ENCODE results near the gene ZNF335.
A peak's percentile ranks its signal among the peaks of the same experiment; 100 is the strongest.

ZNF335 gene

DNA sequence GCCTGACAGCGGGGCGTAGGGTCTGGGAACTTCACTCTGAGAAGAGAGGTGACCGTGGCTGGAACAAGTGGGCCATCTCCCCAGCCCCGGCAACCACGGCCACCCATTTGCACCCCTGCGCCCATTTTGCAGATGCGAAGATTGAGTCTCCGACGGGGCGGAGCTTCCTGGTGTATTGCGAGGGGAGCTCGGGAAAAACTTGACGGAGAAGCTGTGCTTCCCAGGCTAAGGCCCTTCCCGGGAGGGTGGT, 653 bp downstream of the ZNF335 start:
- H4K20me1 ChIP-seq (ENCODE audit: insufficient read depth): no peaks in the 10 kb centered on the region
- H3K4me3 ChIP-seq (IDR thresholded peaks at IDR 0.05; ENCODE audit: insufficient read depth, low read depth, low read length): peak overlapping the region; percentile 14
- H3K79me2 ChIP-seq (ENCODE audit: insufficient read depth, low read depth): peaks cover 35% of the 10 kb centered on the region
- no peaks in the 10 kb centered on the region for H3K27me3 ChIP-seq (ENCODE audit: insufficient read depth, low read depth)
- H3K36me3 ChIP-seq (ENCODE audit: insufficient read depth): no peaks in the 10 kb centered on the region; the same call in 1 of the 2 replicates
- H3K27ac ChIP-seq: peak overlapping the region; percentile 96
- TF ChIP-seq, protein P1, sequence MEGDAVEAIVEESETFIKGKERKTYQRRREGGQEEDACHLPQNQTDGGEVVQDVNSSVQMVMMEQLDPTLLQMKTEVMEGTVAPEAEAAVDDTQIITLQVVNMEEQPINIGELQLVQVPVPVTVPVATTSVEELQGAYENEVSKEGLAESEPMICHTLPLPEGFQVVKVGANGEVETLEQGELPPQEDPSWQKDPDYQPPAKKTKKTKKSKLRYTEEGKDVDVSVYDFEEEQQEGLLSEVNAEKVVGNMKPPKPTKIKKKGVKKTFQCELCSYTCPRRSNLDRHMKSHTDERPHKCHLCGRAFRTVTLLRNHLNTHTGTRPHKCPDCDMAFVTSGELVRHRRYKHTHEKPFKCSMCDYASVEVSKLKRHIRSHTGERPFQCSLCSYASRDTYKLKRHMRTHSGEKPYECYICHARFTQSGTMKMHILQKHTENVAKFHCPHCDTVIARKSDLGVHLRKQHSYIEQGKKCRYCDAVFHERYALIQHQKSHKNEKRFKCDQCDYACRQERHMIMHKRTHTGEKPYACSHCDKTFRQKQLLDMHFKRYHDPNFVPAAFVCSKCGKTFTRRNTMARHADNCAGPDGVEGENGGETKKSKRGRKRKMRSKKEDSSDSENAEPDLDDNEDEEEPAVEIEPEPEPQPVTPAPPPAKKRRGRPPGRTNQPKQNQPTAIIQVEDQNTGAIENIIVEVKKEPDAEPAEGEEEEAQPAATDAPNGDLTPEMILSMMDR (conservative IDR thresholded peaks at IDR 0.05; ENCODE audit: low read depth, low read length): no peak
- H2AFZ ChIP-seq (ENCODE audit: low read depth): peak overlapping the region; percentile 79
- peak overlapping the region; percentile 87 for H3K4me2 ChIP-seq
- H3K4me1 ChIP-seq (ENCODE audit: low read depth, poor library complexity, severe bottlenecking): peaks cover 29% of the 10 kb centered on the region
- H3K9ac ChIP-seq: peak overlapping the region; percentile 96

DNA sequence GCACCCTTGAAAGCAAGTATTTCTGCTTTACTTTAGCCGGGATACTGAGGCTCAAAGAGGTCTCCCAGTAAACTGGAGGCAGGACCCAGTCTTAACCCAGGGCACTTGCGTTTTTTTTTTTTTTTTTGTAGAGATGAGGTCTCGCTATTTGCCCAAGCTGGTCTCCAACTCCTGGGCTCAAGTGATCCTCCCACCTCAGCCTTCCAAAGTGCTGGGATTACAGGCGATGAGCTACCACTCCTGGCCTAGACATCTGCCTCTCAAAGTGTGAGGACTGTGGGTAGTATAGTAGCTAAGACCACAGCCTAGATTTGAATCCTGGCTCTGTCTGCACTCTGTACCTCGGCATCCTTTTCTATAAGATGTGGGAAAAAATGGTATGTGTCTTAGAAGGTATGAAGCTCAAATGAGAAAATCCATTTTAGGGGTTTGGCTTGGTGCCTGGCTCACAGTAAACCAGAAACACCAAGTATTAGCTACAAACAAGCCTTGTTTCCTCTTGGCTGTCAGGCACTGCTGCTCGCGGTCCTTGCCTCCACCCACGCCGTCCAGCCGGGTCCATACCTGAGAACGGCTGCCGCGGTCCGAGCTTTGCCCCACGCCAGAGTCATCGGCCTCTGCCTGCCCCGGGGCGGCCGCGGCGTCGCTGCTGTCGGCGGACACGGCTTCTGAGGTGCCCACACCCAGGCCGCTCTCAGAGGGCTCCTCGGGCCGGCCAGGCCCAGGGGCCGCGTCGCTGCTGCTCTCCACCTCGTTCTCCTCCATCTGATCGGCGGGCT, 1.2 kb downstream of the ZNF335 start:
- peak overlapping the region; percentile 79 for H2AFZ ChIP-seq (ENCODE audit: low read depth)
- H3K4me2 ChIP-seq: peak overlapping the region; percentile 87
- peaks cover 32% of the 10 kb centered on the region for H3K4me1 ChIP-seq (ENCODE audit: low read depth, poor library complexity, severe bottlenecking)
- H3K9ac ChIP-seq: peak overlapping the region; percentile 96
- H3K27ac ChIP-seq: peak overlapping the region; percentile 96
- no peaks in the 10 kb centered on the region for H3K27me3 ChIP-seq (ENCODE audit: insufficient read depth, low read depth)
- no peaks in the 10 kb centered on the region; the same call in 1 of the 2 replicates for H3K36me3 ChIP-seq (ENCODE audit: insufficient read depth)
- peak overlapping the region; percentile 14 for H3K4me3 ChIP-seq (IDR thresholded peaks at IDR 0.05; ENCODE audit: insufficient read depth, low read depth, low read length)
- TF ChIP-seq, protein P1 (conservative IDR thresholded peaks at IDR 0.05; ENCODE audit: low read depth, low read length): no peak; the same call in 1 of the 2 replicates
- H3K79me2 ChIP-seq (ENCODE audit: insufficient read depth, low read depth): peaks cover 35% of the 10 kb centered on the region
- H4K20me1 ChIP-seq (ENCODE audit: insufficient read depth): no peaks in the 10 kb centered on the region

DNA sequence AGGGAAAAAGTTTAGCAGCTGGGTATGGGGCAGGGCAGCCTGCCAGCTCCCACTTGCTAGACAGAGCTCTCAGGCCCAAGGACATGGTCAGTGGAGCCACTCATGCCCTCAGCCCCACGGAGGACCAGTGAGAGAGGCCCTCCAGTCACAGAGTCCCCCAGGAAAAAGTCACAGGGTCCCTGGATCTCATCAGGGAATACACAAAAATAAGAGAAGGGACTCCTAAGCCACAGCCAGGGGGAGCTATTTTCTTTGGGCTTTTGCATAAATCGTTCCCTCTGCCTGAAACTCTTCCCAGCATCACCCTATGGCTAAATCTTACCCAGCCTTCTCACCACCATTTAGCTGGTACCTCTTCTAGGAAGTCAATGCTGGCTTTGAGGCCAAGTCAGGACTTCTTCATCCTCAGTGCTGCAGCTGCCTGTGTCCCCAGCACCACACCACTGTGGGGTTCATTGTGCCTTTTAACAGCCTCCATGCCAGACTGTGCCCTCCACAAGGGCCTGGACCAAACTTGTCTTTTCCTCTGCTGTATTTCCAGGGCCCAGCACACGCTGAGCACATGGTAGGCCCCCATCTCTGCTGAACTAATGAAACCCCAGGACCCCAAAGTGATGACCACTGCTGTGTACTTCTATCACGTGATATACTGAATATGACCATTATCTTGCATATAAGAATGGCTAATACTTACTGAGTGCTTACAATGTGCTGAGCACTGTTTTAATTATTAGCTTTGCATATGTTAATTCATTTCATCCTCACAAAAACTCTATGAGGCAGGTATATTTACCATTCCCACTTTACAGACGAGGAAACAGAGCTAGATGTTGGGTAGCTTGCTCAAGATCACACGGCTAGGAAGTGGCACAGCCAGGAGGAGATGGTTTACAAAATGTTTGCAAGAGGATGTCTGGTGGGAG, 2.0 kb downstream of the ZNF335 start:
- Histone ChIP-seq H3K4me2 (peak overlapping the region; percentile 87), H3K27me3 (ENCODE audit: insufficient read depth, low read depth) (no peaks in the 10 kb centered on the region), H2AFZ (ENCODE audit: low read depth) (no peak overlapping the region), H3K4me3 (IDR thresholded peaks at IDR 0.05; ENCODE audit: insufficient read depth, low read depth, low read length) (peak overlapping the region; percentile 2), H3K79me2 (ENCODE audit: insufficient read depth, low read depth) (peaks cover 35% of the 10 kb centered on the region), H3K4me1 (ENCODE audit: low read depth, poor library complexity, severe bottlenecking) (peaks cover 41% of the 10 kb centered on the region), H4K20me1 (ENCODE audit: insufficient read depth) (no peaks in the 10 kb centered on the region), H3K36me3 (ENCODE audit: insufficient read depth) (no peaks in the 10 kb centered on the region; the same call in 1 of the 2 replicates), H3K27ac (peak overlapping the region; percentile 96; the same call in 1 of the 2 replicates), H3K9ac (peak overlapping the region; percentile 96; the same call in 1 of the 2 replicates)
- TF ChIP-seq, protein P1 (conservative IDR thresholded peaks at IDR 0.05; ENCODE audit: low read depth, low read length): peak; percentile 81

DNA sequence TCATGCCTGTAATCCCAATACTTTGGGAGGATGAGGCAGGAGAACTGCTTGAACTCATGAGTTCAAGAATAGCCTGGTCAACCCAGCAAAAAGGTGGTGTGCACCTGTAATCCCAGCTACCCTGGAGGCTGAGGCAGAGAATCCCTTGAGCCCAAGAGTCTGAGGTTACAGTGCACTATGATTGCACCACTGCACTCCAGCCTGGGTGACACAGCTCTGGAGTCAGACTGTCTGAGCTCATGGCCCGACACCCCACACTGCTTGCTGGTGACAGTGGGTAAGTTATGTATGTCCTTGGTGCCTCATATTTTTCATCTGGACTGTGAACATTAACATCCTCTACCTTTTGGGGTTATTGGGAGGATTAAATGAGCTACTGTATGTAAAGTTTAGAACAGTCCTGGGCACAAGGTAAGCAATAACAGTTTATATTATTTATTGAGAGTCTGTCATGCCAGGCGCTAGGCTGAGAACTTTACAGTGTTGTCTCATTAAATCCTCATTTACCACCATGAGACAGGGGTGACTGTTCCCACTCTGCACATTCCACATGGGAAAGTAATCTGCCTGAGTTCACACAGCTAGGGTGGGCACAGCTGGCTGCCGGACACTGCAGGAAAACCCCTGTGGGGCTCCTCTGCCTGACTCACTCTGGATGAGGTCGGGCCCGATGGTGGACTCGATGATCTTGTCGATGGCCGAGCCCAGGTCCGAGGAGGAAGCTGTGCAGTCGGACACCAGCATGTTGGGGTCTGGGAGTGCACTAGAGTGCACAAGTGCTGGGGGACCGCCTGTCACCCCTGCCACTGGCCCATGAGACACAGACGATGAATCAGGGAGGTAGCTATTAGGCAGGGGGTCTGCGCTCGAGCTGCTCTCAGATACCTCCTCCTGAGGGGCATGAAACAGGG, 2.9 kb downstream of the ZNF335 start:
- H3K4me1 ChIP-seq (ENCODE audit: low read depth, poor library complexity, severe bottlenecking): peaks cover 41% of the 10 kb centered on the region
- peak overlapping the region; percentile 2; the same call in 1 of the 2 replicates for H3K9ac ChIP-seq
- H3K79me2 ChIP-seq (ENCODE audit: insufficient read depth, low read depth): peaks cover 35% of the 10 kb centered on the region
- TF ChIP-seq, protein P1 (conservative IDR thresholded peaks at IDR 0.05; ENCODE audit: low read depth, low read length): no peak
- no peaks in the 10 kb centered on the region for H3K27me3 ChIP-seq (ENCODE audit: insufficient read depth, low read depth)
- H4K20me1 ChIP-seq (ENCODE audit: insufficient read depth): no peaks in the 10 kb centered on the region
- no peak overlapping the region; the same call in 1 of the 2 replicates for H3K27ac ChIP-seq
- H2AFZ ChIP-seq (ENCODE audit: low read depth): no peak overlapping the region
- H3K4me2 ChIP-seq: peak overlapping the region; percentile 87; the same call in 1 of the 2 replicates
- H3K4me3 ChIP-seq (IDR thresholded peaks at IDR 0.05; ENCODE audit: insufficient read depth, low read depth, low read length): no peak overlapping the region
- H3K36me3 ChIP-seq (ENCODE audit: insufficient read depth): no peaks in the 10 kb centered on the region; the same call in 1 of the 2 replicates

Measured in KMS-11 (cell line).